Measurements from ENCODE around the gene PECR.

Gene PECR

DNA sequence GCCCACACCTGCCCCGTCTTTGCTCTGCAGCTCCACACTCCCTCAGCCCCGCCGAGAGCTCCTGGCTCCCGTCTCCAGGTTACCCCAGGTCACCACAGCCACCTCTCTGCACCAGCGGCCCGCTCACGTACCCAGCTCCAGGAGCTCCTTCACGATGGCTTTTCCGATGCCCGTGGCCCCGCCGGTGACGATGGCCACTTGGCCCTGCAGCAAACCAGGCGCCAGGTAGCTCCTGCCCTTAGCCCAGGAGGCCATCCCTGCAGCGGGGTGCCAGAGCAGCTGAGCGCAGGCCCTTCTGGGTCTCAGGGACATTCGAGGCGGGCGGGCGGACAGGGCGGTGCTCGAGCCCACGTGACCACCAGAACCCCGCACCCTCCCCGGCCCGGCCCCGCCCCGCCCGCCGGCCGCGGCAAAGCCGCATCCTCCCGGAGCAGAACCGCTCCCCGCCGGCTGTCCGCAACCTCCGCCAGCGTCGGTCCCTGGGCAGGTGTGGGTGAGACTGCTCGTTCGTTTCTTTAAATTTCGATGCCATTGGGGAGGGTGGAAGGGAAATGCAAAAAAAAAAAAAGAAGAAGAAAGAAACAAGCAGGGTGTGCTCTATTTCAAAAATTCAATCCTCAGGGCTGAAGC lies at the start of gene PECR, which contains the start of gene TMEM169:
Gene PECR, minus strand, starts transcription at position 323 of the 630 bp plus-strand sequence. Its CDS starts 68 bp downstream, at position 255.
Gene TMEM169, plus strand, starts transcription at position 433 of the 630 bp plus-strand sequence. CDS start 14,045 bp downstream, outside the sequence.
- peak; percentile 97 for DNase-seq (ENCODE audit: low spot score)

DNA sequence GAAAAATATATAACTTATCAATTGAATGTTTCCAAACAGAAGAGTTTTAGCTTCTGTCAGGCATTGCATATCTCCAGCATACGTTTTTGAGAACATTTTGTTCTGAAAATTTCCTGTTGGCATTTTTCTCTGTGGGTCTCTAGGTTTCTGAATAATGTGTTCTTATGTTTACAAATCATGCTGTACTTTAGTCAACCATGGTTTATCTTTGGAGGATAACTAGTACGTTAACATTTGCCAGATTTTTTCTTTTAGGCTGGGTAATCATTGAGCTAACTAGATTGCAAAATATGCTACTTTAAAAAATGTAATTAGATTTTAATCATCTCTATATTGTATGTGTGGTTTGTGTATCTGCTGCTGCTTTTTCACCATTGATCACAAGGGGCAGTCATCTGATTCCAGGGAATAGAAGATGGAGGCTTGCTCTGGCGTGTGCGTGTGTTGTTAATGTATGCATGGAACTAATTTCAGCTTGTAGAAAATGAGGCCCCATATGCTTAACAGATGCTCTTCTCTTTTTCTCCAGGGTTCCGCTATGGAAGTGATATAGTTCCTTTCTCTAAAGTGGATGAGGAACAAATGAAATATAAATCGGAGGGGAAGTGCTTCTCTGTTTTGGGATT lies 48.9 kb upstream of the PECR start:
- DNase-seq (ENCODE audit: low spot score), result no peak

DNA sequence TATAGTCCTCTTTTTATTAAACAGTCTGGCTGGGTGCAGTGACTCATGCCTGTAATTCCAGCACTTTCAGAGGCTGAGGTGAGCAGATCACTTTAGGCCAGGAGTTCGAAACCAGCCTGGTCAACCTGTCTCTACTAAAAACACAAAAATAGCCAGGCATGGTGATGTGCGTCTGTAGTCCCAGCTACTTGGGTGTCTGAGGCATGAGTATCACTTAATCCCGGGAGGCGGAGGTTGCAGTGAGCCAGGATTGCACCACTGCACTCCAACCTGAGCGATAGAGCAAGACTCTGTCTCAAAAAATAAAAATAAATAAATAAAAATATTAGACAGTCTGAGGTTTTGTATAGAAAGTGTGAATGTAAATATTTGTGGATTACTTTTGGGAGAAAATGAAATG lies 45.3 kb upstream of the PECR start:
- no peak for DNase-seq (ENCODE audit: low spot score)

DNA sequence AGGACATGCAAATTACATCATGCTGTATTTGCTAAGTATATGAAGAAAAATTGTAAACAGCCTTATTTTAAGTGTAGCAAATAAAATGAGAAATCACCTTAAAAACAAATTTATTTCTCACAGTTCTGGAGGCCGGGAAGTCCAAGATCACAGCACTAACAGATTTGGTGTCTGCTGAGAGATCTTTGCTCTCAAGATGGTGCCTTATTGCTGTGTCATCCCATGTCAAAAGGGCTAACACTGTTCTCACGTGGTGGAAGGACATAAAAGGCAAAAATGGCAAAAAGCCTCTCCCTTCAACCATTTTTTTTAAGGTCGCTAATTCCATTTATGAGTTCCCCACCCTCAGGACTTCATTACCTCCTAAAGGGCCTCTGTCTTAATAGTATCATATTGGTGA lies 39.6 kb upstream of the PECR start:
- DNase-seq (ENCODE audit: low spot score), result no peak

DNA sequence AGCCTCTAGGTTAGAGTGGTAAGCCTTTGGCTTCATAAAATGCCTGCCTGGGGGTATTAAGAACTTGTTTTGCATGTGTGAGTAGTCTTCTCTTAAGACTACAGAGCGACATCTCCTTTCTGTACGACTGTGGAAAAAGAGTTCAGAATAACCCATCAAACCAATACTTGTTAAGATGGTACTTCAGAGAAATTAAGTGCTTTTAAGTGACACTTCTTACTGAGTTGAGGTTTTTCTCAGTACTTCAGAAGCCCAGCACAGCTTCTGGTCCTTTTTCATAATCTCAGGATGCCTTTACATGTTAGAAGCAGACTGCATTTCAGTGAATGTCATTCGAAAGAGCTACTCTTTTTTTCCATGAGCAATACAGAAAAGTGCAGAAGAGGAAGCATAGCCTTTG lies 38.4 kb upstream of the PECR start:
- DNase-seq (ENCODE audit: low spot score), result no peak

DNA sequence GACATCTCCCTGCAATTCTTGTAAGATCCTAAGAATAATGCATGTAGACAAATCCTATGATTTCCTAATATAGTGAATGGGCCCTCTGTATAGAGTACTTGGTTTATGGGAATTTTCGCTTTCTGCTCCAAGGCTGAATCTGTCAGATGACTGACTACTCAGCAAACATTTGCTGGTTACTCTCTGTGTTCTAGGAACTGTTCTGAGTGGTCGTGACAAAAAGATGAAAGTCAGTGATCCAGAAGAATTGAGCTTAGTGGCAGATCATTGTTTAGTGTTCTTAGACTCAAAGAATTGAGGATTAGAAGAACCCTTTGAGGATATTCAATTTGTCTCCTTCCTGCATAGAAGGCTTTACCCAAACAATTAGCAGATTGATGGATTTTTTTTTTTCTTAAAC lies 37.5 kb upstream of the PECR start:
- no peak for DNase-seq (ENCODE audit: low spot score)

DNA sequence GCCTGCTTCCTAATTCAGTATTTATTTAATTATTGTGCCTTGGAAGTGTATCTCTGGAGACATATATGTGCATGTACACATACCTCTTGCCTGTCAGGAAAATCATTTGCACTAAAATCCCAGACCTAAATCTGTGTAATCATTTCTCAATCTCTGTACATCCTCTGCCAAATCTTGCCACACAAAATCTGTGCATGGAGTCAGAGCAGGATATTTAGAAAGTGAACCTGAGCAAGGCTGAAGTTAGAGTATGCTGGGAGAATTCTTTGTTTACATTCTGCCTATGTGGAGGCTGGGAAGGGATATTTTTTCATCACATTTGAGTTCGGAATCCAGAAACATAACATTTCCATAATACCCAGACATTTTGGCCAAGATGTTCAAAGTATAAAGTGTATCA lies 36.9 kb upstream of the PECR start:
- DNase-seq (ENCODE audit: low spot score), result no peak

DNA sequence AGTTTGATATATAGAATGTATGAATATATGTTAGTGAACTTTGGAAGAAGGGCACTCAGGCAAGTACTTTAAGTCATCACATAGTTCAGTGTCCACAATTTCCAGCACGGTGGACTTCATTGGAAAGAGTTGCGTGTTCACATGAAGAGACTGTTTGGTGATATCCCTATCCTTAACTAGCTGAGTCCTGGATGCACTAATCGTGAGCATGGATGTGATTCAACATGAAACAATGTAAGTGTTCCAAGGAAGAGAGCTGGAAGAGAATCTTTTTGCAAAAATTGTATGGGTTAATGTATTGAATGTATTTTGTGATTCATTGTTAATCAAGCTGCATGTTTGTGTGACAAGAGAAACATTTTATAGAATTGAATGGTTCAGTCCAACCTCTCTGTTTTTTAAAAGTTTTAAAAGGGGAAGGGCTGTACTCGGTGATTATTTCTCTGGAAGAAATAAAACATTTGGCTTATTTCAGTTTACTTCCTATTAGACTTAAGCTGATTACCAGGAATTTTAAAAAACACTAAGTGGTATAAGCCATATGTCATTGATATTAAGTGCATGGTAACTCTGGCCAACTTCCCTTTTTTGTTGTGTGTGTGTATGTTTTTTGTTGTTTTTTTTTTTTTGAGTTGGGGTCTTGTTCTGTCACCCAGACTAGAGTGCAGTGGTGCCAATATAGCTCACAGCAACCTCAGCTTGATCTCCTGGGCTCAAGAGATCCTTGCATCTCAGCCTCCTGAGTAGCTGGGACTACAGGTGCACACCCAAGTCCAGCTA lies 36.1 kb upstream of the PECR start:
- DNase-seq (ENCODE audit: low spot score), result no peak

DNA sequence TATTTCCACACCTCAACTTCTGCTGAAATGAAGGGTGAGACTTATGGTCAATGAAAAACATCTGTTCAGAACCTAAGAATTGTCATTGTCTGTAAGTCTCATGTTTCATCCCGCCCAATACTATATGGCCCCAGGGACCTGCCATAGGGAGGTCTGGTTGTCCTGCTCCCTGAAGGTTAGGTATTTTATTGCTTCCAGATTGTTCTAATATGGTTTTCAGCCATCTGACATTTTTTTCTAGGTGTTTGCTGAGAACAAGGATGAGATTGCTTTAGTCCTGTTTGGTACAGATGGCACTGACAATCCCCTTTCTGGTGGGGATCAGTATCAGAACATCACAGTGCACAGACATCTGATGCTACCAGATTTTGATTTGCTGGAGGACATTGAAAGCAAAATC lies 34.8 kb upstream of the PECR start:
- no peak for DNase-seq (ENCODE audit: low spot score)

DNA sequence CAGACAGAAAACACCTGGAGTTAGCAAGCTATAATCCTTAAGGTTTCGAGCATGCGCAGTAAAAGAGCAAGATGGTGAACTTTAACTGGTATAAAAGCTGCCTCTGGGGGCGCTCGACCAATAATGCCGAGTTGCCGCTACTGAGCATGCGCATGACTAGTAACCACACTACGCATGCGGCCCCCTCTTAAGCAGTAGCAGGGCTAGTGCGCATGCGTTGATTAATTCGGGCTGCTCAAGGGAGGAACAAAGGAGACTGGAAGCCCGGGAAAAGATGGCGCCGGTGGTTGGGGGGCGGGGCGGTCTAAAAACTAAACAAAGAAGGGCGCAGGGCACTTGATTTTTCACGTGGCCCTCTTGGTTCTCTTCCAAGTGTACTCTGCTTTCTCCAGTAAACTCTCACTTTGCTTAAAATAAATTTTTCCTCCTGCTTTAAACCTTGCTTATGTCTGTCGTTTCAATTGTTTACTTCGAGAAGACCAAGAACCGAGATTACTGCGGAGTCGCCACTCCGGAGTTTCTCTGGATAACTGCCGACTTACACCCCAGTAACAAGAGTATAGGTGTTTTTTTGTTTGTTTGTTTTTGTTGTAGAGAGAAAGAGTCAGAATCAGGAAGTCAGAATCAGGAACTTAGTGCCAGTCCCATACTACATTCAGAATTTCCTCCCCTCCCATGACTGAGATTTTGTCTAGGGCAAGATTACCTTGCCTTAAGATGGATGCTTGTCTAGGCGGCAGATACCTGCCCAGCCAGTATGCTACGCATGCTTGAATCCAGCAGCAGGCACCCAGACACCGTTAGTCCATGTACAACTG lies 33.3 kb upstream of the PECR start:
- DNase-seq (ENCODE audit: low spot score), result peak; percentile 98

DNA sequence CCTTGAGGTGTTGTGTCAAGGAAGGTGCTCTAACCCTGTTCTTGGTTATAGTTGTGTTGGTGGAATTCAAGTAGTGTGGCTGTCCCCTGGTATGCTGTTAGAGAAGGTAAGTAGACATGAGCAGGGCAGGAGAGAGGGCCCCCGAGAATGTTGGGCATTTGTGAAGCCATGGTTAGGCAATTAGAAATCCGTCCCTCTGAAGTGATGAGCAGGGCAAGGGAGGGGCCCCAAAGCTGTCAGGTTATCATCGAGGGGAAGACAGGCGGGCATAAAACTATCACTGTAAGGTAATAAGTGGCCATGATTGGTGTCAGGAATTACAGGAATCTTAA lies 32.7 kb upstream of the PECR start:
- no peak for DNase-seq (ENCODE audit: low spot score)

DNA sequence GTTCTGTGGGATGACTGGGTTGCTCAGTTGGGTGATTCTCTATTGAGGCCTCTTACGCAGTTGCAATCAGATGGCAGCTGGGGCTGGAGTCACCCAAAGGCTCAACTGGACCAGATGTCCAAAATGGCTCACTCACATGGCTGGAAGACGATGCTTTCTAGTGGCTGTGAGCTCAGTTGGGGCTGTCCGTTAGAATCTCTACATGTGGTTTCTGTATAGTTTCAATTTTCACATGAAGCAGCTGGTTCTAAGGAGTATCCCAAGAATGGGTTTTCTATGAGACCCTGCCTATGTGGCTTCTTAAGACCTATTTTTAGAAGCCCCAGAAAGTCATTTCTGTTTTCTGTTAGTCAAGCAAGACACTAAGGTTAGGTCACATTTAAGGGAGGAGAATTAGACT lies 32.0 kb upstream of the PECR start:
- DNase-seq (ENCODE audit: low spot score), result no peak

DNA sequence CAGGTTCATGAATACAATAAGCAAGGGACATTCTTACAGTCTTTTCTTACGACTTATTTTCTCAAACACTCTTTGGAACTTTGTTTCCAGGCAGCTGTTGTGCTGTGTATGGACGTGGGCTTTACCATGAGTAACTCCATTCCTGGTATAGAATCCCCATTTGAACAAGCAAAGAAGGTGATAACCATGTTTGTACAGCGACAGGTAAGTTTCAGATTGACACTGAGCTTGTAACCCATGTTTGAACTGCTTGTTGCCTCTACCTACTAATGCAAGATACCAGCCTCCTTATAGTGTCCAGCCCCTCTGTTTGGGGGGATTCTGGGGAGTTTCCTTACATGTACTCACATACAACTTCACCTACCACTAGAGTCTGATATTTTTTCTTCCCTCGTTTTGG lies 31.3 kb upstream of the PECR start:
- no peak for DNase-seq (ENCODE audit: low spot score)

DNA sequence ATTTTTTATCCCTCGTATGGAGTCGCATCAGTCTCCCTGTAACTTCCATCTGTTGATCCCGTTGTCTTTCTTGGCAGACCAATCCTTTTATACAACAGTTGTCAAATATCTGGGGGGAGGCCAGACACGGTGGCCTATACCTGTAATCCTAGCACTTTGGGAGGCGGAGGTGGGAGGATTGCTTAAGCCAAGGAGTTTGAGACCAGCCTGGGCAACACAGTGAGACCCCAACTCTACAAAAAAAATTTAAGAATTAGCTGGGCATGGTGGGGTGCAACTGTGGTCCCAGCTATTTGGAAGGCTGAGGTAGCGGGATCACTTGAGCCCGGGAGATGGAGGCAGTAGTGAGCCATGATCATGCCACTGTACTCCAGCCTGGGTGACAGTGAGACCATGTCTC lies 29.5 kb upstream of the PECR start:
- no peak for DNase-seq (ENCODE audit: low spot score)

DNA sequence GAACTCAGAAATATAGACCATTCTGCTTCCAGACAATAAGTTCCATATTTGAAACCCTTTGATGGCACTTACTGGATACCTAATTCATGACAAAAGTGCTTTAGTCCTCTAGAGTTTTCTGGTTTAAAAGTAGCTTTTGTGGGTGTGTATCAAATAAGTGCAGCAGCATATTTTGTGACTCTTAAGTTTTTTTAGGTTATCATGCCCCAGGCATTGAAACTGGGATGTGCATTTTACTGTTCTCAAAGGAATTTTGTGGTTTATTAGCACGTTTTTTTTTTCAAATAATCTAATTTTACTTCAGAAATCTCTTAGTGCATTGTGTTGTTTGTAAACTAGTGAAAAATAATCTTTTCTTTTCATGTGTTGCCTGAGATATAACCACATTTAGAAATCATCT lies 29.0 kb upstream of the PECR start:
- DNase-seq (ENCODE audit: low spot score), result no peak

DNA sequence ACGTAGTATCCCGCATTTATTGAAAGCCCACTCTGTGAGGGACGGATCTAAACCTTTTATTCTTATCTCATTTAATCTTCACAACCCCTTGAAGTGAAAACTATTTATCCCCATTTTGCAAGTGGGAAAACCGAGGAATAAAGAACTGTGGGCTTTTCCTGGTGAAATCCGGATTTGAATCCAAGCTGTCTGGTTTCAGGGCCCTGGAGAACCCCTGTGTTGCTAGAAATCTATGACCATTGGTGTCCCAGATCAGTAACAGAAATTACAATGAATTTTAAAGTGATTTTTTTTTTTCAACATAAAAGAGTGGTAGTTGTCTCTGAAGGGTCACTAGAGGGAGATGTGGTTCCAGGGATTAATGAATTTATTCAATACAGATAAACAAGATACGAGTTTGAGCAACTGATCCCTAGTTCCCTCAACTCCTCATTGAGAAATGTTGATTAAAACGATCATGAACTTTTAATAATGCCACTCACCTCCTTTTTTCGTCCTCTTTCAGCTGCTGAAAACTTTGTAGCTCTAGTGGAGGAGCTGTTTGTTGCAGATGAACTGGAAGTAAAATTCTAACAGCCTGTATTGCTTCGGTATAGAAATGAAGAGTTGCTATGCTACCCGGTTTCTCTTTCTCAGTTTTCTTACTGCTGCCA lies 28.5 kb upstream of the PECR start:
- DNase-seq (ENCODE audit: low spot score), result peak; percentile 52

DNA sequence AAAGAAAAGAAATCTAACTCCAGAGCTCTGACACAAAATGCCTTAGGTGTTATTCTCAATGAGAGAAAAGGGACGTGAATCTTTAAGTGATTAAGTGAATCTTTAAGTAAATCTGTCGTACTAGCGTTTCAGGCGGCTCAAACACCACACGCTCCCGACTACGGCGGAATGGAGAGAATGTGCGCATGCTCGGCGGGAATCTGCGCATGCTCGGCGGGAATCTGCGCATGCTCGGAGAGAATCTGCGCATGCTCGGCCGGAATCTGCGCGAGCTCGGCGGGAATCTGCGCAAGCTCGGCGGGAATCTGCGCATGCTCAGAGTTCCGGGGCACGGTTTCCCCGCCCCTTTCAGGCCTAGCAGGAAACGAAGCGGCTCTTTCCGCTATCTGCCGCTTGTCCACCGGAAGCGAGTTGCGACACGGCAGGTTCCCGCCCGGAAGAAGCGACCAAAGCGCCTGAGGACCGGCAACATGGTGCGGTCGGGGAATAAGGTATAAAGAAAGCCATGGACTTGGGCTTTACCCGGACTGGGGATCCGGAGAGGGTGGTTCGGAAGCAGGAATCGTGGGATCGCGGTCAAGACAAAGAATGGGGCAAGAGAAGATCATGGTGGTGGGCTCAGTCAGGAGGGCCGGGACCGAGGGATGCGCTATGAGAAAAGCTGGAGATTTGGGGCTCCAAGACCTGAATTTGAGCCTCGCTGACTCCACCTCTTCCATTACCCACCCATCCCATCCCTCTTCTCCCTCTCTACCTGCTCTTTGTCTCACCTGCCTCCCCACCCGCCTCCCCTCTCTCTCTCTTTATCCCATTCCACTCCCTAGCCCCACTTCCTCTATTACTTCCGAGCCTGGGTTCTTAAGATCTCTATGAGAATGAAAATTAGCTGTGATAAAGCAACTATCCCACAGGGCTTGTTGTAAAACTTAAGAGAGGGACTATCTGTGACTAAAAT lies 27.6 kb upstream of the PECR start, which contains the start of gene XRCC5:
Gene XRCC5, plus strand, starts transcription at position 382 of the 955 bp plus-strand sequence. Its CDS starts 89 bp downstream, at position 471.
- DNase-seq (ENCODE audit: low spot score), result peak; percentile 98

DNA sequence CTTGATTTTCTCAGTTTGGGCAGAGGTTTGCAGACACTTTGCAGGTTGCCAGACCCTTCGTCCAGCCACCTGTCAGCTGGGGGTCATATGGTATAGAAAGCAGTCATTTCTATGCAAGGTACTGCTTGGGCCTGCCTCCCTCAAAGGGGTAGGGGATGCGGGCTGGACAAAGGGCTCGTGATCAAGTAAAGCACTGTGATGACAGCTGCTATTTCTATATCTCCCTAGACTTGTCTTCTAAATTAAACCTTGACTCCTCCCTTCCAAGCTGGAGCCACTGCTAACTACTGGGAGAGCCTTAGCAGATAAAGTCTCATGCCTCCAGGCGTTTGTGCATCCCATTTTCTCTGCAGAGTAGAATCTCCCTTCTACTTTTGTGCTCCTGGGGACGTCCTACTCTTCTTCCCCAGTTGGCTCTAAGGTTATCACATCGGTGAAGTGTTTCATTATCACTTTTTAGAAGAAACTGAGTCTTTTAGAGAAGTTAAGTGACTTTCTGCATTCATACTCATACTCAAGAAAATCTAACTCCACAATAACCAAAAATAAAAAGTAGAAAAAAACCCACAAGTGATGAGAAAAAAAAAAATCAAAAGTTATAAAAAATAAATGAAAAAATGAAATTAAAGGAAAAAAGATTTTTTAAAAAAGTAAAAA lies 26.8 kb upstream of the PECR start:
- no peak for DNase-seq (ENCODE audit: low spot score)

DNA sequence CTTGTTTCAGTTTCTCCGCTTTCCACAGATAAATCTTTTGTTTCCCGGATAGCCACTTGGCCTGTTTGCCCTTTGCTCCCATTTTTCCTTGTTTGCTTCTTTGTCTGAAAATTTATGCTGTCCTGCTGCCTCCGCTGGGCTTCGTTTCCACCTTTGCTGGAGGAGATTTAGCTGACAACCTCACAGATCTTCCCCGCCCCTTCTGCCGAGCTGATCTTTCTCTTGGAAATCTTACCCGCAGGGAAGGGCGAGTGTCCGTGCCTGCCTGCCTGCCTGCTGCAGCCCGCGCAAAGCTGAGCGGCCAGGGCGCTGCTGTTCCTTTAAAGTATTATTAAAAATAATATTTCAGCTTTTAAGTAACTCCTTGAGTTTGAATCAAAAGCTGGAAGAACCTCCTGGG lies 26.2 kb upstream of the PECR start:
- no peak for DNase-seq (ENCODE audit: low spot score)

DNA sequence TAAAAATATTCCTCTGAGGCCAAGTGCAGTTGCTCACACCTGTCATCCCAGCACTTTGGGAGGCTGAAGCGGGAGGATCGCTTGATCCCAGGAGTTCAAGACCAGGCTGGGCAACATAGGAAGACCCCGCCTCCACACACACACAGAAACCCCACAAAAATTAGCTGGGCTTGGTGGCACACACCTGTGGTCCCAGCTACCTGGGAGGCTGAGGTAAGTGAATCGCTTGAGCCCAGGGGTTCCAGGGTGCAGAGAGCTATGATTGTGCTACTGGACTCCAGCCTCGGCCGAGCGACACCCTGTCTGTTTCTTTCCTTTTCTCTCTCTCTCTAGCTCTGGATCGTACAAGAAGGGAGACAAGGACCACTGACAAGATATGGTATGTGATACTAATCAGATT lies 25.7 kb upstream of the PECR start:
- DNase-seq (ENCODE audit: low spot score), result no peak
